Endothelial cell (in vitro differentiated cells): ENCODE results near the gene PYCARD. TPM values are rescaled to one million over a fixed set of nuclear protein-coding genes. Genes with fewer than 3 reads are reported as not detected.

Experiments
- DNase-seq: peaks from one replicate; pipeline ENCODE4 v3.0.0; 2021; ENCODE audit warnings: low spot score
- H3K27ac Mint-ChIP-seq: one replicate; pipeline ENCODE4 v1.8.0; 2021; ENCODE audit warnings: mixed read lengths, inconsistent platforms; ENCODE audit not compliant: unreplicated experiment
- H3K27me3 Mint-ChIP-seq: one replicate; pipeline ENCODE4 v1.8.0; 2021; ENCODE audit warnings: mild to moderate bottlenecking, moderate library complexity, mixed read lengths, inconsistent platforms; ENCODE audit not compliant: unreplicated experiment
- H3K36me3 Mint-ChIP-seq: one replicate; pipeline ENCODE4 v1.8.0; 2021; ENCODE audit warnings: mild to moderate bottlenecking, low read depth, mixed read lengths, inconsistent platforms; ENCODE audit not compliant: unreplicated experiment
- H3K4me1 Mint-ChIP-seq: one replicate; pipeline ENCODE4 v1.8.0; 2021; ENCODE audit warnings: mild to moderate bottlenecking, mixed read lengths, inconsistent platforms; ENCODE audit not compliant: unreplicated experiment
- H3K4me3 Mint-ChIP-seq: one replicate; pipeline ENCODE4 v1.8.0; 2021; ENCODE audit warnings: mild to moderate bottlenecking, mixed read lengths, inconsistent platforms; ENCODE audit not compliant: unreplicated experiment
- H3K9me3 Mint-ChIP-seq: one replicate; pipeline ENCODE4 v1.8.0; 2021; ENCODE audit warnings: mixed read lengths, inconsistent platforms; ENCODE audit not compliant: unreplicated experiment
- CTCF ChIP-seq: fragments of 200-600 bp; sonication (generic); IDR thresholded peaks from one replicate; pipeline ENCODE4 v1.5.0; 2021; ENCODE audit warnings: antibody characterized with exemption; ENCODE audit not compliant: unreplicated experiment
- total RNA-seq: library from RNA; stranded (reverse); fragmentation: NEBNext Ultra II Directional; extraction: Animal tissue kit (Norgen Biotek cat#: 25700); gene quantifications from one replicate; pipeline ENCODE4 v1.2.1, GENCODE V29; 2021; ENCODE audit not compliant: unreplicated experiment

Gene PYCARD
- total RNA-seq, 1 donor from 2014 or later: 35.6 TPM

GRCh38 chr16:31183432-31184428 lies 18.8 kb downstream of the PYCARD start:
- peaks cover 66% of the 10 kb centered on the region for H3K4me1 Mint-ChIP-seq
- peaks cover 35% of the 10 kb centered on the region for H3K27me3 Mint-ChIP-seq
- DNase-seq: no peak
- no peak for TF ChIP-seq CTCF
- peak overlapping the region; percentile 98 for H3K4me3 Mint-ChIP-seq
- peak overlapping the region; percentile 94 for H3K27ac Mint-ChIP-seq
- peaks cover 71% of the 10 kb centered on the region for H3K36me3 Mint-ChIP-seq
- H3K9me3 Mint-ChIP-seq: no peaks in the 10 kb centered on the region

DNA sequence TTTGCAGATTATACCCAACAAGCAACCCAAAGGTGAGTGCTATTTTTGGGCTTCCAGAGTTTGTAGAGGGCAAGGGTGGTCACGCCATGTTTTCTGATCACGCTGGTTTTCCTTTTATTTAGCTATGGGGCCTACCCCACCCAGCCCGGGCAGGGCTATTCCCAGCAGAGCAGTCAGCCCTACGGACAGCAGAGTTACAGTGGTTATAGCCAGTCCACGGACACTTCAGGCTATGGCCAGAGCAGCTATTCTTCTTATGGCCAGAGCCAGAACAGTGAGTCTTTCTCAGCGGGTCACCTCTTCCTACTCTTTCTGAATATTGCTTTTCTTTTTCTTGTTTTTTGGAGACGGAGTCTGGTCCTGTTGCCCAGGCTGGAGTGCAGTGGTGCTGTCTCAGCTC lies 20.2 kb downstream of the PYCARD start:
- DNase-seq: no peak
- Mint-ChIP-seq H3K4me1 (peaks cover 63% of the 10 kb centered on the region), H3K4me3 (peak overlapping the region; percentile 98), H3K27ac (peak overlapping the region; percentile 79), H3K9me3 (no peaks in the 10 kb centered on the region), H3K27me3 (peaks cover 30% of the 10 kb centered on the region), H3K36me3 (peaks cover 58% of the 10 kb centered on the region)
- TF ChIP-seq CTCF: no peak

DNA sequence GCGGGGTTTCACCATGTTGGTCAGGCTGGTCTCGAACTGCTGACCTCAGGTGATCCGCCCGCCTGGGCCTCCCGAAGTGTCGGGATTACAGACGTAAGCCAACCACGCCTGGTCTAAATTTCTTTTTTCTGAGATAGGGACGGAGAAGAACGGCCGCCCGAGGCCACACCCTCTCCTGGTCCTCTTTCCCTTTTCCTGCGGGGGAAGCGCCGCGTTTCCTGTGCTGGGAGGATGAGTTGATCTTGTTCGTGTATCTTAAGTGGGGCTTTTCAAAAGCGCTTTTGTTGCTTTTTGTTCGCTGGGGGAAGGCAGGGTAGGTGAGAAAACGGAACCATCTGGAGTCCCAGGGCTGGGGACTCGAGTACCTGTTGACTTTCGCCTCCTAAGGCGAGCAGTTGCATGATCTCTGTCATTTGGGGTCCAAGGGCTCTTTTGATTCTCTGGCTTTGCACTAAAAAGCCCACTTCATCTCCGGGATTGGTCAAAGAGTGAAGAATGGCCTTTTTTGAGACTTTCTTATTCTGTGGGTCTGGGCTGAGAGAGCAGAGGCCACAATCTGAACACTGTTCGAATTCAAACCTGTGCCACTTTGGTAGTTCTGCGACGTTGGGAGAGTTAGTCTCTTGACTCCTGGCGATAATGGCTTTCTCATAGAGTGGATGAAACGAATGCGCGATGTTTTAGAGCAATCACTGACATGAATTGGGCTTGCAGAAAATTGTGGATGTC lies 21.3 kb downstream of the PYCARD start:
- no peaks in the 10 kb centered on the region for H3K9me3 Mint-ChIP-seq
- H3K27me3 Mint-ChIP-seq: peaks cover 30% of the 10 kb centered on the region
- peaks cover 53% of the 10 kb centered on the region for H3K4me1 Mint-ChIP-seq
- peak; percentile 61 for DNase-seq
- H3K27ac Mint-ChIP-seq: peak overlapping the region; percentile 94
- TF ChIP-seq CTCF: no peak
- peaks cover 47% of the 10 kb centered on the region for H3K36me3 Mint-ChIP-seq
- H3K4me3 Mint-ChIP-seq: peak overlapping the region; percentile 98

GRCh38 chr16:31179747-31180459 lies 22.7 kb downstream of the PYCARD start, which contains the start of gene FUS:
Gene FUS, plus strand, starts transcription at chr16:31180139. Its CDS starts 76 bp downstream, at chr16:31180215.
- H3K36me3 Mint-ChIP-seq: peaks cover 34% of the 10 kb centered on the region
- peaks cover 40% of the 10 kb centered on the region for H3K4me1 Mint-ChIP-seq
- DNase-seq: peak; percentile 85
- H3K27ac Mint-ChIP-seq: peak within 1 kb of the TSS; percentile 98
- TF ChIP-seq CTCF: no peak
- H3K4me3 Mint-ChIP-seq: peak within 1 kb of the TSS; percentile 98
- H3K27me3 Mint-ChIP-seq: peaks cover 30% of the 10 kb centered on the region
- H3K9me3 Mint-ChIP-seq: no peaks in the 10 kb centered on the region
